Body of pancreas (tissue), 4 donors: Measurements from ENCODE around the gene ADH7. TPM values are rescaled to one million over a fixed set of nuclear protein-coding genes. Genes with fewer than 3 reads are reported as not detected.

Experiments used
- ATAC-seq: fragments of 150-250 bp; one replicate; pipeline ENCODE4 v1.9.1; 2016
- DNase-seq, 4 donors: peaks; one replicate each; pipeline ENCODE4 v3.0.0-alpha.2; 2019
- H3K27ac ChIP-seq, 4 donors: fragments of 200-600 bp; sonication (generic); 1 replicate in 3 of 4; 2 replicates in 1 of 4; pipeline versions ENCODE4 v1.5.1 to v1.6.1; 2016 to 2019; ENCODE audit warnings: mild to moderate bottlenecking in 1 of 4, mixed read lengths in 1 of 4, moderate library complexity in 1 of 4
- H3K27me3 ChIP-seq, 2 donors: fragments of 200-600 bp; sonication (generic); one replicate each; pipeline ENCODE4 v1.6.0; 2016; ENCODE audit warnings: mild to moderate bottlenecking in 1 of 2
- H3K36me3 ChIP-seq, 2 donors: fragments of 200-600 bp; sonication (generic); replicated peaks in 1 of 2; 2 replicates each; pipeline ENCODE4 v1.5.1; 2016; ENCODE audit warnings: low read depth in 2 of 2; ENCODE audit not compliant: insufficient read depth in 1 of 2
- H3K4me1 ChIP-seq: fragments of 200-600 bp; sonication (generic); one replicate; pipeline ENCODE4 v1.6.0; 2016
- H3K4me3 ChIP-seq, 2 donors: fragments of 200-600 bp; sonication (generic); 1 replicate in 1 of 2; 2 replicates in 1 of 2; pipeline ENCODE4 v1.5.1; 2016 to 2019
- H3K9me3 ChIP-seq, 3 donors: fragments of 200-600 bp; sonication (generic); 1 replicate in 2 of 3; 2 replicates in 1 of 3; pipeline ENCODE4 v1.5.1; 2016
- CTCF ChIP-seq, 7 experiments: fragments of 450-650 bp in 4 of 7; fragments of 200-600 bp in 3 of 7; sonication (generic) in 3 of 7; IDR thresholded peaks; one replicate each; pipeline ENCODE4 v1.5.1; 2016 to 2019; ENCODE audit warnings: antibody characterized with exemption in 7 of 7
- POLR2A ChIP-seq, 3 donors: fragments of 450-650 bp; IDR thresholded peaks; one replicate each; pipeline ENCODE4 v1.6.1; 2016; ENCODE audit warnings: antibody characterized with exemption in 3 of 3, mild to moderate bottlenecking in 2 of 3
- WGBS, 2 donors: methylation state at CpG; one replicate each; pipeline ENCODE4 v1.1.5; 2017; 5-methylcytosine and 5-hydroxymethylcytosine counted together
- intact Hi-C: fragments of 100-400 bp; cut with DNase I; formaldehyde crosslinking; loops from one replicate; pipeline ENCODE4 v1.15.1; 2023
- total RNA-seq, 2 donors: library from RNA; depleted of rRNA; stranded (reverse); fragments of >200 nt; gene quantifications; one replicate each; pipeline ENCODE4 v1.1.0, GENCODE V29; 2016

The ADH7 gene
- total RNA-seq, 2 donors from 2014 or later: not detected

GRCh38 chr4:99468889-99469288 is 33.7 kb upstream of the ADH7 start:
- intact Hi-C loops: no loop called here
- no peak for ATAC-seq
- TF ChIP-seq POLR2A (IDR thresholded peaks at IDR 0.05): no peak
- no peaks in the 10 kb centered on the region for H3K36me3 ChIP-seq
- no peaks in the 10 kb centered on the region for H3K9me3 ChIP-seq
- WGBS, 2 donors: 84 to 94% methylated on average over 1 of the region's 1 CpG
- H3K27ac ChIP-seq: no peak overlapping the region
- no peak for DNase-seq
- no peak overlapping the region for H3K4me3 ChIP-seq
- no peaks in the 10 kb centered on the region for H3K27me3 ChIP-seq
- H3K4me1 ChIP-seq: no peaks in the 10 kb centered on the region

GRCh38 chr4:99467887-99468286 is 32.7 kb upstream of the ADH7 start:
- 73% methylated on average over 2 of the region's 2 CpGs for WGBS, 2 donors
- no peak overlapping the region for H3K4me3 ChIP-seq
- DNase-seq (no peak), ATAC-seq (no peak)
- TF ChIP-seq POLR2A (IDR thresholded peaks at IDR 0.05) (no peak), CTCF (IDR thresholded peaks at IDR 0.05) (no peak)
- no peaks in the 10 kb centered on the region for H3K36me3 ChIP-seq
- H3K9me3 ChIP-seq: no peaks in the 10 kb centered on the region
- intact Hi-C loops: no loop called here
- H3K4me1 ChIP-seq: no peaks in the 10 kb centered on the region
- no peak overlapping the region for H3K27ac ChIP-seq
- no peaks in the 10 kb centered on the region for H3K27me3 ChIP-seq

- ATAC-seq: no peak
- intact Hi-C loops: no loop called here
Measured at GRCh38 chr4:99463566-99463965, 28.4 kb upstream of the ADH7 start.

GRCh38 chr4:99462875-99463464 is 27.8 kb upstream of the ADH7 start:
- Histone ChIP-seq H3K4me3 (no peak overlapping the region), H3K36me3 (no peaks in the 10 kb centered on the region), H3K9me3 (no peaks in the 10 kb centered on the region), H3K27ac (no peak overlapping the region), H3K4me1 (no peaks in the 10 kb centered on the region), H3K27me3 (no peaks in the 10 kb centered on the region)
- ATAC-seq (peak; percentile 86), DNase-seq (peak; percentile 64 to 74 (median 68))
- intact Hi-C loops: no loop called here
- 26 to 27% methylated on average over 4 of the region's 4 CpGs for WGBS, 2 donors
- TF ChIP-seq POLR2A (IDR thresholded peaks at IDR 0.05) (no peak), CTCF (IDR thresholded peaks at IDR 0.05) (peak; percentile 59 to 94 (median 87))

More at GRCh38 chr4:99463566-99463965, 28.4 kb upstream of the ADH7 start:
- WGBS, 2 donors: 43 to 63% methylated on average over 2 of the region's 2 CpGs
- H3K9me3 ChIP-seq: no peaks in the 10 kb centered on the region
- H3K36me3 ChIP-seq: no peaks in the 10 kb centered on the region
- H3K27me3 ChIP-seq: no peaks in the 10 kb centered on the region
- H3K27ac ChIP-seq: no peak overlapping the region
- H3K4me1 ChIP-seq: no peaks in the 10 kb centered on the region
- DNase-seq: no peak
- H3K4me3 ChIP-seq: no peak overlapping the region
- TF ChIP-seq CTCF (IDR thresholded peaks at IDR 0.05): no peak
- TF ChIP-seq POLR2A (IDR thresholded peaks at IDR 0.05): no peak

- intact Hi-C loops: no loop called here
- no peaks in the 10 kb centered on the region for H3K36me3 ChIP-seq
- no peaks in the 10 kb centered on the region for H3K27me3 ChIP-seq
- H3K9me3 ChIP-seq: no peaks in the 10 kb centered on the region
- H3K27ac ChIP-seq: no peak overlapping the region
- H3K4me1 ChIP-seq: no peaks in the 10 kb centered on the region
- no peak for DNase-seq
- ATAC-seq: peak; percentile 35
- WGBS, 2 donors: 46 to 49% methylated on average over 4 of the region's 4 CpGs
- TF ChIP-seq POLR2A (IDR thresholded peaks at IDR 0.05): no peak
- no peak for TF ChIP-seq CTCF (IDR thresholded peaks at IDR 0.05)
- no peak overlapping the region for H3K4me3 ChIP-seq
Measured at GRCh38 chr4:99461623-99462401, 26.7 kb upstream of the ADH7 start.
